ENCODE measurements around the gene TOMM22. TPM values are rescaled to one million over a fixed set of nuclear protein-coding genes. Genes with fewer than 3 reads are reported as not detected.

Gene TOMM22
- total RNA-seq, 1 donor from 2014 or later = 47.7 TPM

GRCh38 chr22:38685761-38686160, 4.0 kb downstream of the TOMM22 start:
- TF ChIP-seq CTCF (IDR thresholded peaks at IDR 0.05) = no peak
- Mint-ChIP-seq H3K27ac (ENCODE audit: unreplicated experiment) (no peak overlapping the region), H3K4me3 (ENCODE audit: unreplicated experiment) (no peak overlapping the region), H3K36me3 (ENCODE audit: low read depth) (peaks cover 23% of the 10 kb centered on the region), H3K9me3 (ENCODE audit: low read depth) (no peaks in the 10 kb centered on the region), H3K27me3 (ENCODE audit: low read depth) (no peaks in the 10 kb centered on the region), H3K4me1 (ENCODE audit: low read depth) (peaks cover 25% of the 10 kb centered on the region)
- DNase-seq (ENCODE audit: low spot score) = no peak

GRCh38 chr22:38689651-38690050, 7.9 kb downstream of the TOMM22 start:
- H3K27ac Mint-ChIP-seq (ENCODE audit: unreplicated experiment) = no peak overlapping the region

GRCh38 chr22:38694049-38694448, 12.3 kb downstream of the TOMM22 start:
- DNase-seq (ENCODE audit: low spot score) = no peak
- H3K36me3 Mint-ChIP-seq (ENCODE audit: low read depth) = peaks cover 24% of the 10 kb centered on the region
- no peaks in the 10 kb centered on the region for H3K27me3 Mint-ChIP-seq (ENCODE audit: low read depth)
- H3K4me3 Mint-ChIP-seq (ENCODE audit: unreplicated experiment) = no peak overlapping the region
- no peak overlapping the region for H3K27ac Mint-ChIP-seq (ENCODE audit: unreplicated experiment)
- no peaks in the 10 kb centered on the region for H3K9me3 Mint-ChIP-seq (ENCODE audit: low read depth)
- TF ChIP-seq CTCF (IDR thresholded peaks at IDR 0.05) = no peak
- H3K4me1 Mint-ChIP-seq (ENCODE audit: low read depth) = peaks cover 64% of the 10 kb centered on the region

More at GRCh38 chr22:38689651-38690050, 7.9 kb downstream of the TOMM22 start:
- Mint-ChIP-seq H3K4me1 (ENCODE audit: low read depth) (peaks cover 24% of the 10 kb centered on the region), H3K36me3 (ENCODE audit: low read depth) (peaks cover 34% of the 10 kb centered on the region), H3K4me3 (ENCODE audit: unreplicated experiment) (no peak overlapping the region), H3K27me3 (ENCODE audit: low read depth) (no peaks in the 10 kb centered on the region), H3K9me3 (ENCODE audit: low read depth) (no peaks in the 10 kb centered on the region)
- no peak for TF ChIP-seq CTCF (IDR thresholded peaks at IDR 0.05)
- no peak for DNase-seq (ENCODE audit: low spot score)

- peaks cover 71% of the 10 kb centered on the region for H3K4me1 Mint-ChIP-seq (ENCODE audit: low read depth)
- peak overlapping the region; percentile 73 for H3K27ac Mint-ChIP-seq (ENCODE audit: unreplicated experiment)
- DNase-seq (ENCODE audit: low spot score) = no peak
- TF ChIP-seq CTCF (IDR thresholded peaks at IDR 0.05) = no peak
- no peaks in the 10 kb centered on the region for H3K9me3 Mint-ChIP-seq (ENCODE audit: low read depth)
- no peaks in the 10 kb centered on the region for H3K27me3 Mint-ChIP-seq (ENCODE audit: low read depth)
- no peak overlapping the region for H3K4me3 Mint-ChIP-seq (ENCODE audit: unreplicated experiment)
- peaks cover 19% of the 10 kb centered on the region for H3K36me3 Mint-ChIP-seq (ENCODE audit: low read depth)
Observed at GRCh38 chr22:38694940-38695339, 13.2 kb downstream of the TOMM22 start.

- DNase-seq (ENCODE audit: low spot score) = no peak
- H3K27ac Mint-ChIP-seq (ENCODE audit: unreplicated experiment) = peak overlapping the region; percentile 99
- peaks cover 71% of the 10 kb centered on the region for H3K4me1 Mint-ChIP-seq (ENCODE audit: low read depth)
- no peak for TF ChIP-seq CTCF (IDR thresholded peaks at IDR 0.05)
- no peaks in the 10 kb centered on the region for H3K27me3 Mint-ChIP-seq (ENCODE audit: low read depth)
- H3K9me3 Mint-ChIP-seq (ENCODE audit: low read depth) = no peaks in the 10 kb centered on the region
- H3K4me3 Mint-ChIP-seq (ENCODE audit: unreplicated experiment) = peak overlapping the region; percentile 90
- H3K36me3 Mint-ChIP-seq (ENCODE audit: low read depth) = peaks cover 15% of the 10 kb centered on the region
Observed at GRCh38 chr22:38696606-38697424, 15.1 kb downstream of the TOMM22 start.
